WTC11 (cell line): ENCODE measurements around the gene BCLAF1.

ENCODE experiments used
- ESRRA ChIP-seq: sonication (generic); formaldehyde crosslinking; IDR thresholded peaks from 2 replicates; pipeline ENCODE4 v1.8.1; 2022; ENCODE audit warnings: mild to moderate bottlenecking, missing genetic modification reagents, borderline replicate concordance
- TEAD4 ChIP-seq: sonication (generic); formaldehyde crosslinking; IDR thresholded peaks from 2 replicates; pipeline ENCODE4 v1.8.0; 2022; ENCODE audit warnings: mild to moderate bottlenecking, missing genetic modification reagents
- TF ChIP-seq, protein P1 (sequence below): fragments of 200-600 bp; IDR thresholded peaks from 2 replicates; pipeline ENCODE4 v1.8.0; 2022; ENCODE audit warnings: antibody characterized with exemption

DNA sequence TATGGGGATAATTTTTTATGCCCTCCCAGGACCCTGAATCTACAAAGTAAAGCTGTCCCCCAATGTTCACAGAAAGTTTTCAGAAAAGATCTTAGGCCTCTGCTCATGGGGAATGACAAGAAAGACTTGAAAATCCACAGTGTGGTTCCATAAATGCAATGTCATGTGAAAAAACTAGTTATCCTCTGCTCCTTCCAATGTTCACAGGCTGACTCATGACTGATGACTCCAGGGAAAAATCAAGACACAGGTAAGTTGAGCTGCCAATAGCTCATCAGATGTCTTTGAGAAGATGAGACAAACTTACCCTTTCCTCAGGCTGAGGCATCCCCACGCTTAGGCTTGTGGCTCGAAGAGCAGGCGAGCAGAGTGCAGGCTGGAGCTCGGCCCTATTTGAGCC is 14.8 kb upstream of the BCLAF1 start:
- TF ChIP-seq, protein P1, sequence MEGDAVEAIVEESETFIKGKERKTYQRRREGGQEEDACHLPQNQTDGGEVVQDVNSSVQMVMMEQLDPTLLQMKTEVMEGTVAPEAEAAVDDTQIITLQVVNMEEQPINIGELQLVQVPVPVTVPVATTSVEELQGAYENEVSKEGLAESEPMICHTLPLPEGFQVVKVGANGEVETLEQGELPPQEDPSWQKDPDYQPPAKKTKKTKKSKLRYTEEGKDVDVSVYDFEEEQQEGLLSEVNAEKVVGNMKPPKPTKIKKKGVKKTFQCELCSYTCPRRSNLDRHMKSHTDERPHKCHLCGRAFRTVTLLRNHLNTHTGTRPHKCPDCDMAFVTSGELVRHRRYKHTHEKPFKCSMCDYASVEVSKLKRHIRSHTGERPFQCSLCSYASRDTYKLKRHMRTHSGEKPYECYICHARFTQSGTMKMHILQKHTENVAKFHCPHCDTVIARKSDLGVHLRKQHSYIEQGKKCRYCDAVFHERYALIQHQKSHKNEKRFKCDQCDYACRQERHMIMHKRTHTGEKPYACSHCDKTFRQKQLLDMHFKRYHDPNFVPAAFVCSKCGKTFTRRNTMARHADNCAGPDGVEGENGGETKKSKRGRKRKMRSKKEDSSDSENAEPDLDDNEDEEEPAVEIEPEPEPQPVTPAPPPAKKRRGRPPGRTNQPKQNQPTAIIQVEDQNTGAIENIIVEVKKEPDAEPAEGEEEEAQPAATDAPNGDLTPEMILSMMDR = no peak
- TF ChIP-seq TEAD4 (CRISPR knock-in tag) (no peak), ESRRA (CRISPR knock-in tag) (no peak)
